Posterior cingulate gyrus (tissue), 11 donors: ENCODE data around the gene DLG5.

Experiments used
- DNase-seq, 10 donors: peaks; one replicate each; pipeline versions ENCODE4 v3.0.0 to v3.0.0-alpha.2; 2020 to 2021; ENCODE audit warnings: mixed read lengths in 3 of 10
- intact Hi-C: fragments of 100-400 bp; cut with DNase I; formaldehyde crosslinking; loops from one replicate; pipeline ENCODE4 v1.15.1; 2023

Gene DLG5

DNA sequence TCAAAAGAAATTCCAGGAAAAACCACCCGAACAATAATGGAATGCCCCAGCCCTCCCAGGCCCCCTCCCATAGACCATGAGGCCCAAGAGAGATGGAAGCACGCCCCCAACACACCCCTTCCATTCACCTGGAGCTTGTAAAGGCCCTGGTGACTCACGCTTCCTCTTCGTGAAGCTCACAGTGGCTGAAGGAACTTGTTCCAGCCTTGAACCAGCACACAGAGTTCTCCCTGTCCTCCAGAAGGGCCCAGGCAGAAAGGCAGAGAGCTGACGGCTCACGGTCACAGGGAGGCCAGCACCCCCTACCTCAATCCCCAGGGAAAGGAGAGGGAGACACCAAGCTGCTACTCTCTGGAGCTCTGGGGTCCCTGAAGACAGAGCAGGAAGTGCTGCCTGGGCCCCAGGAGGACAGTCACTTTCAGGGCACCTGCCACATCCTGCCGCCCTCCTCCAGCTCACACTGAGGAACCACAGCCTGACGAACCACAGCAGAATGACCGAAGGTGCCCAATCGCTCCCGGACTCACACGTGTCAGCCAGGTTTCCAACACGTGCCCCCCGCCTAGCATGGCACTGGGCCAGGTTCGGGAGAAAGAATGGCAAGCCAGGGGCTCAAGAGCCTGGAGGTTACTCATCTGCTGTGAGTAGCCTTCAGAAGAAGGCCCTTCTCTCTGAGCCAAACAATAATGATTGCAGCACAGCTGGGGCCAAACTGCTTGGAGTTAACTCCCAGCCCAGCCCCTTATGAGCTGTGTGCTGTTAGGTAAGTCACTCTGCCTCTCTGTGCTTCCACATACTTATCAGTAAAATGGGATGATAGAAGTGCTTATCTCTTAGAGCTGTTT is 52.8 kb downstream of the DLG5 start:
- DNase-seq = peak in 2 of 10 donors; percentile 48 to 86
- intact Hi-C loops = no loop called here

DNA sequence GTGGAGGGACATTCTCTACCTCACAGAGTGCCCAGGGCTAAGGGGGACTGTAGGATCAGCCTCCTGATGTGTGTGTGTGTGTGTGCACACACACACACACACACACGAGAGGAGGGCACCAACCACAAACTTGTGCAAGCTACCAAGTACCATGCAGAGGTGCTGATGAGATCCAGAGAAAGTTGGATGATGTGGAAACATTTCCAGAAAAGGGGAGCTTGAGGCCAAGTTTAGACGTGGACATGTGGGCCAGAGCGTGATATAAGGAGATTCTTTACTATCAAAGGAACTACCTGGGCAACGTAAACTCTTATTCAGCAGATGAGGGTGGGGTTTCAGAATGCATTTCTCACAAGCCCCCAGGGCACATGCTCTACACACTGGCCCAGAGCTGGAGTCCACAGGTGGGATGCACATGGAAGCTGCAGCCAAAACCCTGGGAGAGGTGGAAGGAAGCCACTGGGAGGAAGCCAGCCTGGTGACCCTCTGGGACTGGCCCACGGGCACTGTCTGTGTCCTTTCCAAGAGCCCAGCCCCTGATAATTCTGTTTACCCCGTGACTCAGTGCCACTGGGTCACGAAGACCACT is 53.5 kb downstream of the DLG5 start:
- DNase-seq = peak in 1 of 10 donors; percentile 52

GRCh38 chr10:77872151-77872946 is 54.2 kb downstream of the DLG5 start:
- peak; percentile 69 to 96 (median 81) for DNase-seq
- intact Hi-C loops = no loop called here

More for the DNA sequence above, 53.5 kb downstream of the DLG5 start:
- intact Hi-C loops = no loop called here

DNA sequence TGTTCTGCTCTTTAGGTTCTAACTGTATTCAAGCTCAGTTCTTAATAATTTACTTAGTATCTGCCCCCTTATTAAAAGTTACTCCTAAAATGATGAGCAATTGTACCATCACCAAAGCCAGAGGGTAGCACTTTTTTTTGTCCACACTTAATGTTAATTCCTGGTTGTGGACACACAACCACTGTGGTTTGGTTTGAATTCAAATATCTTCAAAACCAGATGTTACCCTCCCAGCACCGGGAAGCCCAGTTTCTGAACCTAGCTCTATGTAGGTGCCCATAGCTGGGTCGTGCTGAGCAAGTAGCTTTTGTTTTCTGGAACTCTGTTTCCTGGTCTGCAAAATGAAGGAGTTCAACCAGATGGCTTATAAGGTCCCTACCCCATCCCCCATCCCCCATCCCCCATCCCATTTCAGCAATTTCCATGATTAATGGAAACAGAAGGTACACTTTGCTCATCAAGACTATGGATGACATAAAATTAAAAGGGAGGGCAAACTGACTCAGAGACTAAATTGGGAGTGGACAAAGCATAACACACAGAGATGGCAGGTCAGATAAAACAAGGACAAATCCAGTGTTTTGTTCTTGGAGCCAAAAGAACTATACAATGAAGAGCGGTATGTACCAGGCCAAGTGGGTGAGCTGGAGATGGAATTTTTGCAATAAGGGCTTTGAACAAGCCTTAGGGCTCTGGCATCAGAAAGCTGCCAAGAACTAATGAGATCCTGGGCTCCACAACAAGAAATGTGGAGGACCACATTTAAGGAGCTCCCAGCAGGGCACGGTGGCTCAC is 56.7 kb downstream of the DLG5 start:
- intact Hi-C loops = no loop called here
- DNase-seq = no peak

DNA sequence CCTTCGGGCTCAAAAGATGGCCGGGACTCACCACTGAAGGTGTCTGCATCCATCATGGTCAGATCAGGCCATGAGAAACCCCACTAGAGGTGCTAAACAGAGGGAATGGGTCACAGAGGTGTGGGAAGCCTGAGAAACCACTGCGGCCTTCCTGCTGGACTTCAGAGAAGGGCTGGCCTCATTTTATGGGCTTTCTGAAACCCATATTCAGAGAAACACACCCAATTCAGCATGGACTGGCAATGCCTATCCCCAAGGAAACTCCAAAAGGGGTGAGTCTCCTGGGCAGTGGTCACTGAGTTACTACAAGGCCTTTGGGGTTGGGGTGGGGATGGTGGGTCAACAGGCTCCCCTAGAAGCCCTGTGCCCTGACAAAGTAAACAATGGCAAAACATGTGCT is 58.0 kb downstream of the DLG5 start:
- no peak for DNase-seq
- intact Hi-C loops = no loop called here

DNA sequence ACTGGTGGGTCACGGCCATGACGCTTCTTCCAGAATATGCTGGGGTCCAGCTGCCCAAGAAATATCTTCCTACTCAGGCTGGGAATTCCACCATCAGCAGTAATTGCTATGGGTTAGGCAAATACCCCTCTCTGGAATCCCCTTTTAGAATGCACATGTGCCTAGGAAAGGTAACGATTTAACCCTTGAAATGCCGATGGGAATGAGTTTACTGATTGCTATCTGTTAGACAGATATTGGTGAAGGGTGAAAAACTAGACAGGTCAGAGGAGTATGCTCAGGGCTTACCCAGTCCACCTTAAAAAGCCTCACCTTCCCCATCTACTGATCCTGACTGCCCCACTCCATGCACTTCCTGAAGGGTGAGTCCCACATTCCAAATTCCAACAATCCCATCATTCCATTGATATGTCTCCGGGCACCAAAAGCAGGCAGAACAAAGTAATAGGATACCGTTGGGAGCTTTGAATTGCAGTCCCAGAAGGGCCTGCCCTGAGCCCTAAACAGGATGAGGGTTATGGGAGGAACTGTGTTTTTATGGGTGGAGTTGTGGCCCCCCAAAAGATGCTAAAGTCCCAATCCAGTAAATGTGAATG is 59.3 kb downstream of the DLG5 start:
- intact Hi-C loops = no loop called here

DNA sequence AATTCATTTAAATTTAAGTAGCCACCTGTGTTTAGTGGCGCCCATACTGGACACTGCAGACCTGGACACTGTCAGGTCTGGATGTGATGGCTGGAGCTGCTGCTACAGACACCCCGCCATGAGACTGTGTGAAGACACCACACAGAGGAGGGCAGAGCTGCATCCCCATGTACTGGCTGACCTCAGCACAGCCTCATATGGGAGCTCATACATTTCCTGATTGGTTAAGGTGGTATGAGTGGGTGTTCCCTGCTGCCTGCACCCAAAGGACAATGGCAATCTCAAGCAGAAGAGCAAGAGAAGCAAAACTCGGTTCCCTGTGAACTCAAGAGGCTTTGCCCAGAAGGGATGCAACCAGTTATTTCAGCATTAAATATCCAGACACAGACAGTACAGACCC is 60.0 kb downstream of the DLG5 start:
- DNase-seq = no peak
- intact Hi-C loops = no loop called here

More for the DNA sequence above, 59.3 kb downstream of the DLG5 start:
- DNase-seq = no peak

GRCh38 chr10:77865580-77866324 is 60.8 kb downstream of the DLG5 start:
- no peak for DNase-seq
- intact Hi-C loops = no loop called here

GRCh38 chr10:77864151-77864851 is 62.3 kb downstream of the DLG5 start:
- intact Hi-C loops = no loop called here
- DNase-seq = no peak

DNA sequence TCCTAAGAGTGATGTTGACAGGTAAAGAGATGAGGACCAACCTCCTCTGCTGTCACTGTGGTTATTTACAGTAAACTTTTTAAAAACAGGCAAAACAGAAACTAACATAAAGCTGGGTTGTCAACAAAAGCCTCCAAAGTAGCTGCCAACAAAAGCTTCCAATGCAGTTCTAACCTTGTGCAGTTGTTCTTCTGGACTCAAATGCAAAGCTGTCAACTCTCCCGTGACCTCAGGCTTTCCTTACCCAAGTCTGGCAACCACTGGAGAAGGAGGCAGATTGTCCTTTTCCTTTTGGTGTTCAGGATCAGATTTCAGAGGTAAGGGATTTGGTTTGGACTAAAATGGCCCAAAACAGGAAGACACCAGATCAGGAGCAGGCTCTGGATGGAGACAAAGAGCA is 63.1 kb downstream of the DLG5 start:
- DNase-seq = no peak
- intact Hi-C loops = no loop called here

- DNase-seq = no peak
- intact Hi-C loops = no loop called here
Observed at GRCh38 chr10:77862595-77862994, 64.0 kb downstream of the DLG5 start.

GRCh38 chr10:77861366-77861765 is 65.2 kb downstream of the DLG5 start:
- intact Hi-C loops = no loop called here
- DNase-seq = no peak

DNA sequence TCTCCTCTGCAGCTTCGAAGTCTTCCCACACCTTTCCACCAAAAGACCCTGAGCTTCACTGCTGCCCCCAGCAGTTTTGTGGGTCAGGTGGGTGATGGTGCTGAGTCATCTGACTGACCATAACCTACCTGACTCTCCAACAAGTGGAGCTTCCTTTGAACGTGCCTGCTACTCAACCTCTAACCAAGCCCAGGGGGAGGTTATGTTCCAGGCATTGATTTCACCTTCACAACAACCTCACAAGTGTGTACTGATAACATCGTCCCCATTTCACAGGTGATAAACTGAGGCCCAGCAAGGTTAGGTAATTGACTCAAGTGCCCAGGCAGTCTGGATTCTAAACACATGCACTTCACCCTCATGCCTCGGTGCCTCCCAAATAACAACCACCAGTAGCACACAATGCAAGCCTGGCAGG is 66.7 kb downstream of the DLG5 start:
- intact Hi-C loops = no loop called here
- DNase-seq = no peak

DNA sequence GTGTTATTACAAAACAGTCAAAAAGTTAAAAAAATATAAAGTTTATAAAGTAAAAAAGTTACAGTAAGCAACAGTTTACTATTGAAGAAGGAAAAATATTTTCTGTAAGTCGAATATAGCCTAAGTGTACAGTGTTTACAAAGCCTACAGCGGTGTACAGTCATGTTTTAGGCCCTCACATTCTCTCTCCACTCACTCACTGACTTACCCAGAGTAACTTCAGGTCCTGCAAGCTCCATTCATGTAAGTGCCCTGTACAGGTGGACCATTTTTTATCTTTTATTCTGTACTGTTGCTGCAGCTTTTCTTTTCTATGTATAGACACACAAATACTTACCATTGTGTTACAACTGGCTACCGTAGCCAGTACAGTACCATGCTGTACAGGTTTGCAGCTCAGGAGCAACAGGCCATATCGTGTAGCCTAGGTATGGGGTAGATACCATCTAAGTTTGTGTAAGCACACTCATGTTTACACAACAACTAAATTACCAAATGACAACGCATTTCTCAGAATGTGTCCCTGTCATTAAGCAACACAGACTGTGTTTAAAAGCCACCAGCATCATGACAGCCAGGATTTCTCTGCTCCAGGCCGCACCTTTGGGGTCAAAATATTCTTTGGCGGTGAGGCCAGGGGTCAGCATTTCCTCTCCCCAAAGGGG is 67.2 kb downstream of the DLG5 start:
- no peak for DNase-seq
- intact Hi-C loops = no loop called here

DNA sequence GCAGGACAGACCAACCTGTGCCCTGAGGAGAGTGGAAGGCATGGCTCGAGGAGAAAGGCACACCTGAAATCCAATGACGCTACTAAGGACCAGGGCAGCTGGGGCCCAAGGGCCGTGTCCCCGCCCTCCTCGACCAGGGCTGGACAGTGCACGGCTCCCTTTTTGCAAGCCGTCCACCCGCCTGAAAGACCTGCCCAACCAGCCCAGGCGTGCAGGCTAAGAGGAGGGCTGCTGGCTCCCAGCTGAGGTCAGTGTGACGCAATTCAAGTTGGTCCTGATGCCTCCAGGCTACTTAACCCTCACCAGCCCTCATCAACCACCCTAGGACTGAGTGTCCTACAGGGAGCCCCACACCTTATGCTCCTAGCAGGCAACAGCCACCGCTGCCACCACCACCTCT is 69.3 kb downstream of the DLG5 start:
- intact Hi-C loops = no loop called here
- no peak for DNase-seq

GRCh38 chr10:77856566-77856965 is 70.0 kb downstream of the DLG5 start:
- no peak for DNase-seq
- intact Hi-C loops = no loop called here

- intact Hi-C loops = no loop called here
Observed at GRCh38 chr10:77855404-77856155, 71.0 kb downstream of the DLG5 start.

DNA sequence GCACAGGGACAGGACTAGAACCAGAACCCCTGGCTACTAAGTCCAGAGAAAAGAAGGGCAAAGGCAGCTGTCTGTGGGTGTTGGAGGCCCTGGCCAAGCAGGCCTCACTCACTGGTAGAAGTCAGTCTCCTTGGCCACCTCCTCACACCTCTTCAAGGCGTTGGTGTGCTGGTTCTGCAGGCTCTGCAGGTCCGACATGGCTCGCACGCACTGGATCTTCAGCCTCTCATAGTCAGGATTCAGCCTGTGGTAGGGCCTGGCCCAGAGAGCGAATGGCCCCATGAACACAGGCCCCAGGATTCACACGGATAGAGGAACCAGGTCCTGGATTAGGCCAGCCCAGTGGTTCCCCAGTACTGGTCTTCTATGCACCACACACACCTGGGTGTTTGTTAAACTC is 72.4 kb downstream of the DLG5 start:
- no peak for DNase-seq
- intact Hi-C loops = no loop called here

More at GRCh38 chr10:77855404-77856155, 71.0 kb downstream of the DLG5 start:
- DNase-seq = peak in 1 of 10 donors; percentile 6
